ENCODE measurements around the gene SLC26A2.
"Not testable (repeated sequence)": the region's sequence is repeated elsewhere in the genome, so short reads cannot be mapped to it uniquely, and the experiment has no call there.

SLC26A2 gene

DNA sequence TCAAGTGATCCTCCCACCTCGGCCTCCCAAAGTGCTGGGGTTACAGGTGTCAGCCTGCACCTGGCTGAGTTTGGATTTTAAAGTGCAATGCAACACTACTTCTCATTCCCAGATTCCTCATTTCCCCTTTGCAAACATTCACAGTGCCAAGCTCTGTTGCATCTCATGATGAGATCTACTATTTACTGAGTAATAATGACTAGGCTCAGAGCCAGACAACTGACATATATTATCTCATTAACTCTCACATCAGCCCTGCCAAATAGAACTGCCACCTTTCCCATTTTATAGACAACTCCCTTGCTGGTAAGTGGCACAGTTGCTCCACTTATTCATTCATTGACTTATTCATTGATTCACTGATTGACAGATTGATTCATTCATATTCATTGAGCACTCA, 22.9 kb upstream of the SLC26A2 start:
- no peak for DNase-seq (ENCODE audit: low spot score)

DNA sequence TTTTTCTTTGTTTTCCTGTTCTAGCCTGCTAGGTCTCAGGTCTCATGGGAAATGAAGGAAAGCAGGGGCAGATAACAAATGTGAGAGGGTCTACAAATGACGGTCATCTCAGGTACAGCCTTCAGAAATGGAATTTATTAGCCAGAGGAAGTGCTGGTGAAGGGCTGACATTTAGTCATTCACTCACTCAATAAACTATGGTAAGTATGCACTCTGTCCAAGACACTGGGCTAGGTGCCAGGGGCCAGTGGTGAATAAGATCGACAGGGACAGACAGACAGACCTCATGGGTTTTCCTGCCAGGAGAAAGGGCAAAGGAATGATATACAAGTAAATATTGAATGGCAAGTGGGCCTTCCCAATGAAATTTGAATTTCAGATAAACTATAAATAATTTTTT, 22.3 kb upstream of the SLC26A2 start:
- DNase-seq (ENCODE audit: low spot score), result no peak

DNA sequence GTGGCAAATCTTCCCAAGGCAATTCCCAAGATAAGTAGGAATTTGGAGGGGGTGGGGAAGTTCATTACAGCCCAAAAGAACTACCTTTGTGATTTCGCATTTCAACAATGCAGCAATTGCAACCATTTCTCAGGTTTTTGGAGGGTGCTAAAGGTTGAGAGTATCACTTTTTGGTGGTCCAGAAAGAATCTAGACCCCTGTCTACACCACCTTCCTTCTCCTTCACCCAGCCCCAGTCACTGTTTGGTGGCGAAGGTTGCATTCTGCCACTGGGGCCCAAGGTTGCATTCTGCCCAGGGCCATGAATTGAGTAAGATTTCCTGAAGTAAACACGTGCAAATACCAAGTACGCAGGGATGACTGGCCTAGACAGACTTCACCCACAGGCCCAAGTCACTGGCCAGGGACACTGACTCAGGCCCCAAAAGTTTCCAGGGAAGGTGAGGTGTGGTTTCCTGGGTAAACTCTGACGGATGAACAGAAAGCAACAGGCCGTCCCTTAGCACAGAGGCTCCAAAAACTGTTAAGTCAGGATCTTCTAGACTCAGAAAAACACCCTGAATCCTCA, 21.7 kb upstream of the SLC26A2 start:
- no peak for DNase-seq (ENCODE audit: low spot score)

DNA sequence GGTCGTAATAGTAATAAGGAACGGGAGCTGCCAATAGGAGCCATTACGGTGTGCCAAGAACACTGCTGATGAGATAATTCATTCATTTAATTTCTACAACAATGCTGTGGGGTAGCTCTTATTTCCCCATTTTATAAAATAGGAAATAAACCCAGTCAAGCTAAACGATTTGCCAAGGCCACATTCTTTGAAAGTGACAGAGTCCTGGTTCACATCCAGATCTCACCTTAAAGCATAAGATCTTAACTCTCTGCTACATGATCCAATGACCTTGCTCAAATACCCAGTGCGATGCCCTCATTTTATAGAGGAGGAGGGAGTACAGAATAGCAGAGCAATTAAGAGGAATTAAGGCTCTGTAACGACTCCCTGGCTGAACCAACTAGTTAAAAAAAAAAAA, 21.0 kb upstream of the SLC26A2 start:
- DNase-seq (ENCODE audit: low spot score), result no peak

DNA sequence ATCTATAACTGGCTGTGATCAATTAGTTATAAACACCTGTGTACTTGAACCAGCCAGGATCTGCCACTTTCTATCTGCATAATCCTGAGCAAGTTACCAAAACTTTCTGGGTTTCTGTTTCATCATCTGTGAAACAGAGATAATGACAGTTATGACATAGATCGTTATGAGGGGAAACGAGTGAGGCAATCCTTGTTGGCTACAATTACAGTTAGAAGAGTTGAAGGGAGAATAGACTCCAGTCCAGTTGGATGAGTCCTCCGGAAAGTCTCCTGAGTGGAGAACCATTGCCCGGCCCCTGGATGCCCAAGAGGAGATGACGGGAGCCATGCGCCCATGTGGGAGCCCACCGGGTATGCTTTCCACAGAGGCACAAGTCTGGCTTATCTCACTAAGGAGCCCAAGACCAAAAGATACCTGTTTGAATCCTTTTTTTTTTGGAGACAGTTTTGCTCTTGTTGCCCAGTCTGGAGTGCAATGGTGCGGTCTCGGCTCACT, 20.4 kb upstream of the SLC26A2 start:
- no peak for DNase-seq (ENCODE audit: low spot score)

DNA sequence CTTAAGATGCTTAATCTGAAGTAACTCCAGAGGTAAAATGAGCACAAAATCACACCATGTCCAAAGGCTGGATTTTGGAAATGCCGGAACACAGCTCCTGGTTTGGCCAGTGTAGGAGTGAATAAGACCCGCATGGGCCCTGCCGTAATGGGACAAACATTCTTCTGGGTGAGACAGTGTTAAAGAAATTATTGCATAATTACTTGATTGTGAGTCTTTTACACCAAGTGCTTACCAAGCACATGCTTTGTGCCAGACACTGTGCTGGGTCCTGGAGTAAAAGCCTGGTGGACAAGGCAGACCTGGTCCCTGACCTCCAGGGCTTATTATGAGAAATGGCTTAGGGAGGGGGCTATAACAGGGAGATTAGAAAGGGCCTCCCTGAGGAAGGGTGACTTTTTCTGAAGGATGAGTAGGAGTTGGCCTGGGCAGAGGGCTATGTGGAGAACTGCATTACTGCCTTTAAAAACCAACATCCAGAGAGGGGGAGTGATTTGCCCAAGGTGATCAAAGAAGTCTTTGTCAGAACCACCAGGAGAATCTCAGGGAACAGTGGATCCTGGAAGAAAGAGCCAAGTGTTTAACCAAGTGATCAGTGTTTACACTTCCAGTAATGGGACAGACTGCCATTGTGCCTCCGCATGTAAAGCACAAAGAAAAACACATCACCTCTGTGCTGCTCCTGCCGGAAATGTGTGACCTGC, 19.5 kb upstream of the SLC26A2 start:
- DNase-seq (ENCODE audit: low spot score), result peak; percentile 40

DNA sequence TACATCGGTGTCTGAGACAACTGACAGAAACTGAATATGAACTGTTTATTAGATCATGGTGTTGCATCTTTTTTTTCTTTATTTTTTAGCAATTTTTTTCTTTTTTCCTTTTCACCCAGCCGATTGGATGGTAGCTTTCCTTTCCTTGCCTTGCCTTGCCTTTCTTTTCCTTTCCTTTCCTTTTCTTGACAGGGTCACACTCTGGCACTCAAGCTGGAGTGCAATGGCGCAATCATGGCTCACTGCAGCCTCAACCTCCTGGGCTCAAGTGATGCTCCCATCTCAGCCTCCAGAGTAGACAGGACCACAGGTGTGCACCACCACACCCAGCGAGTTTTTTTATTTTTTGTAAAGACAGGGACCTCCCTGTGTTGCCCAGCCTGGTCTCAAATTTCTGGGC, 18.8 kb upstream of the SLC26A2 start:
- no peak for DNase-seq (ENCODE audit: low spot score)

DNA sequence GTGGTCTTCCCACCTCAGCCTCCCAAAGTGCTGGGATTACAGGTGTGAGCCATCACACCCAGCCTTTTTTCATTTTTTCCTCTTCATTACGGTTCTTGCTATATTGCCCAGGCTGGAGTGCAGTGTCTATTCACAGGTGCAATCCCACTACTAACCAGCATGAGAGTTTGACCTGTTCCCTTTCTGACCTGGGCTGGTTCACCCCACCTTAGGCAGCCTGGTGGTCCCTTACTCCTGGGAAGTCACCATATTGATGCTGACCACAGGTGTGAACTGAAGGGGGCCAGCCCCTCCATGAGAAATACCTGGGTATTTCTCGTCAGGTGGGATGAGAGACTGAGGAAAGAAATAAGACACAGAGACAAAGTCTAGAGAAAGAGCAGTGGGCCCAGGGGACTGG, 18.4 kb upstream of the SLC26A2 start:
- DNase-seq (ENCODE audit: low spot score), result no peak

DNA sequence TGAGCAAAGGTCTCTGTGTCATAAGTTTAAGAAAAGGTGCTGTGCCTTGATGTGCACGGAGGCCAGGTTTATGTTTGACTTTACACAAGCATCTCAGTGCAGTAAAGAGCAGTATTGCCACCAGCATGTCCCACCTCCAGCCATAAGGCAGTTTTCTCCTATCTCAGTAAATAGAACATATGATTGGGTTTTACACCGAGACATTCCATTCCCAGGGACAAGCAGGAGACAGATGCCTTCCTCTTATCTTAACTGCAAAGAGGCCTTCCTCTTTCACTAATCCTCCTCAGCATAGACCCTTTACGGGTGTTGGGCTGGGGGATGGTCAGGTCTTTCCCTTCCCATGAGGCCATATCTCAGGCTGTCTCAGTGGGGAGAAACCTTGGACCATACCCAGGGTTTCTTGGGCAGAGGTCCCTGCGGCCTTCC, 17.8 kb upstream of the SLC26A2 start:
- DNase-seq (ENCODE audit: low spot score), result not testable (repeated sequence)

DNA sequence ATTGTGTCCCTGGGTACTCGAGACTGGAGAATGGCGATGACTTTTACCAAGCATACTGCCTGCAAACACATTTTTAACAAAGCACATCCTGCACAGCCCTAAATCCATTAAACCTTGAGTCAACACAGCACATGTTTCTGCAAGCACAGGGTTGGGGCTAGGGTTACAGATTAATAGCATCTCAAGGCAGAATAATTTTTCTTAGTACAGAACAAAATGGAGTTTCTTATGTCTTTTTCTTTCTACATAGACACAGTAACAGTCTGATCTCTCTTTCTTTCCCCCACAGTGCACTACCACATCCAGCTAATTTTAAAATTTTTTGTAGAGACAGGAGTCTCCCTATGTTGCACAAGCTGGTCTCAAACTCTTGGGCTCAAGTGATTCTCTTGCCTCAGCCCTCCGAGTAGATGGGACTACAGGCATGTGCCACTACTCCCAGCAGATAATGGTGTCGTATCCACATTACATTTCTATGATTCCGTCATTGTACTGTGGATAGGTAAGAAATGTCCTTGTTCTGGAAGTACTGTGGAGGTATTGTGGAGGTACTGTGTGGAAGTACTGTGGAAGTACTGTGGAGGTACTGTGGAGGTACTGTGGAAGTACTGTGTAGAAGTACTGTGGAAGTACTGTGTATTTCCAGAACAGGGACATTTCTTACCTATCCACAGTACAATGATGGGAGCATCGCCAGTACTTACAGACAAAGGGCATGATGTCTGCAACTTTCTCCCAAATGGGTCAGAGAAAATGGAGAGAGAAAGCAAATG, 17.2 kb upstream of the SLC26A2 start:
- DNase-seq (ENCODE audit: low spot score), result not testable (repeated sequence)

DNA sequence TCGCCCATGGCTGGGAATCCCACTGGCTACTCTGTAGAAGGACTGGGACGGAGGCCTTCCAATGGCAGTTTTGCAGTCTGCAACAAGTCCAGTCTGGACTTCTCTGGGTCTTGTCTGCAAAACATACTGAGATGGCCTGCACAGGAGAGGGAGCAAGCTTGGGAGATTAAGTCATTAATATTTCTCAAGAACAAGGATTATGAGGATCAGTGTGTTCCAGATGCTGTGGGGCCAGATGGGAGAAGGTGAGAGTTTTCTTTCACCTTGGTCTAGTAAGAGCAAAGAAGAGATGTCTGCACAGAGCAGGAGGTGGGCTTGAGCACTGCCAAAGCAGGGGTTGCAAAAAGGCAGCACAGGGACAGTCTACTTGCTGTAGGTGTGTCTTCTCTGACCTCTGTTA, 15.9 kb upstream of the SLC26A2 start, which contains the start of gene PDE6A:
Gene PDE6A, minus strand, starts transcription at position 128 of the 400 bp plus-strand sequence. Its CDS starts 120 bp downstream, at position 8.
- no peak for DNase-seq (ENCODE audit: low spot score)

DNA sequence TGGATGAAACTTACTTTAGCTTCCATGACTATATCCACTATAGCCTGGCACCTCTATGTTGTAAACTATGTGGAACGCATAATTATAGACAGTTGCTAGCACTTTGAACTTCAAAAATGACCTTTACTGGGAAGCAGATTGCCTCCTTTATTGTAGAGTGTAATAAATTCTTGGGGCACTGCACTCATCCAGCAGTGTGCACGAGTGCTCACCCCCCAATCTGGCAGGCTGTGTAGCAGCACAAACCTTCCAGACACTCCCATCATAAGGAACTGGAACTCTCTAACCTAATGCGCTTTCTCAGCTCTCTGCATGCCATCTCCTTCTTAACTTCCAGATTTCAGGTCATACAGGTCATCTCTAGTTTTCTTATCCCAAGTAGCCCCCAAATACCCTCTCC, 14.4 kb upstream of the SLC26A2 start:
- DNase-seq (ENCODE audit: low spot score), result no peak

DNA sequence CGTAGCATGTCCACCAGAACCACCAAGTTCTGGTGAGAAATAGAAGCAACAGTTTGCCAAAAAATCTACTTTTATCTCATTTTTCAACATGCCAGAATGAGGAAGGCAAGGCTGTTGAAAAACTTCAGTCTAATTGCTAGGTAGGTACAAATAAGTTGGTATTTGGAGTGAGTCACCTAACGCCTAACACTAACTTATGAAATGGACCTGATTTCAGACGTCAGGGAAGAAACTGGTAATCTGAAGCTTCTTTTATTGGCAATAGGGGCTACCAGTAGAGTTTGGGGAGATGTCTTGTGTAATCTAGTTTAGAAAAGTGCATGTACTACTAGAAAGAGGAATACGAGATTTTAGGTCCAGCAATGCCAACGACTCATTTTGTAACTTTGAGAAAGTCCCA, 11.6 kb upstream of the SLC26A2 start:
- no peak for DNase-seq (ENCODE audit: low spot score)

DNA sequence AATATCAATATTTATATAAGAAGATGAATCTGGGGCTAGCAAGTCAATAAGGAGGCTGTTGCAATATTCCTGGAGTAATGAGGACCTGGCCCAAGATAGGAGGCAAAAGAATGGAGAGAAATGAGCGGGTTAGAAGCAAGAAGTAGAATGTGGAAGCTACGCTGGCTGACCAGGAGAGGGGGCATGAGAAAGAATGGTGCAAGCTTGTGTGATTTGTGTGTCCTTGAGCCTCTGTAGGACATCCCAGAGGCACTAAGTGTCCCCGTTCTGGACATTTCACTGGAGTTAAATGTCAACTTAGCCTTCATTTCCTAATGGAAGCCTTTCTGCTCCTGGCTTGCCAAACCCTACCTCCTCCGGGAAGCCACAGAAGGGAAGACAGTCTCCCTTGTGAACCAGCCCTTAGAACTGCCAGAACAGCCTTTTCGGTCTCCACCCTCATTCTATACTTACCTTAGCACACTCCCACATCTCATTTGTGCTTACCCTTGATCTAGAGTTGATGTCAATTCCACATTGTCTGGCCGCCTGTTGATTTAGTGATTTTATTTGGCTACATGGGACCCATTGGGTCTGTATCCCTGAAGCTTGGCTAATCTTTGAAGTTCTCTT, 9.3 kb upstream of the SLC26A2 start:
- DNase-seq (ENCODE audit: low spot score), result no peak

DNA sequence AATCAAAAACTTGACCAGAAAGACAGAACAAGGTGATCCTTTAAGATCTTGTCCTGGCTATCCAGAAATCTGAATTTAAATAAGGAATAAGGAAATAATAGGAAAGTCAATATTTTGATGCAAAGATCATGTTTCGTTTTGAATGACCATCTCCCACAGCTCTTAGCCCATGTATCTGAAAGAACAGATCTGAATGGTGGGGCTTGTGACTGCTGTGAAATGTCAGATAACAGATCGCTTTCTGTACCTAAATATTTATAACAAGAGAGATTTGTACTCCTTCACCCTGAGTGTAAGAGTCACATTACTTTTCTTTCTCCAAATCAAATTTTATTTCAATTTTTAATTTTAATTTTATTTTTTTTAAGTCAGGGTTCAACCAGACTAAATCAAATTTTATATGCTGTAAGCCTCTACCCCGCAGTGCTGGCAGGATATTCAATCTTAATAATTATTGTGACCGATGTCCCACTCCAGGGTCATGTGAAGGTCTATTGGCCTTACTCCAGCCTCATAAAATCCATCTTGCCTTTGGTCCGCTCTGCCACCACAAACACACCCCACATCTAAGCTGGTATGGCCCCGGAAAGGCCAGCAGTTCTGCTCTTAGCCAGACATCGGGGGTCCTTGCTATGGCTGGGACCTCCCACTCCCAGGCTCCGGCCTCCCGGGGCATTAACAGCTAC, 7.0 kb upstream of the SLC26A2 start:
- no peak for DNase-seq (ENCODE audit: low spot score)

DNA sequence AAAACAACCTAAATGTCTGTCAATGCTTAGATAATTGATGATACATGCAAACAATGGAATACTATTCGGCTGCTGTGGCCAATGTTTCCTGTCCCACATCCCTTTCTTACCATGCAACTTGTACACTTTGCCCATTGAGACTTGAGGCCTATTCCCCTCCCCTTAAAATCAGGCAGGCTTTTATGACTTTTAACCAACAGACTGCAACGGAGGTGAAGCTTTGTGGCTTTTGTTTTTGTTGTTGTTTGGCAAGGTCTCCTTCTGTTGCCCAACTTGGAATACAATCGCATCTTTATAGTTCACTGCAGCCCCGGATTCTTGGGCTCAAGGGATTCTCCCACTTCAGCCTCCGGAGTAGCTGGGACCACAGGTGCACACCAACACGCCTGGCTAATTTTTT, 5.8 kb upstream of the SLC26A2 start:
- no peak for DNase-seq (ENCODE audit: low spot score)

DNA sequence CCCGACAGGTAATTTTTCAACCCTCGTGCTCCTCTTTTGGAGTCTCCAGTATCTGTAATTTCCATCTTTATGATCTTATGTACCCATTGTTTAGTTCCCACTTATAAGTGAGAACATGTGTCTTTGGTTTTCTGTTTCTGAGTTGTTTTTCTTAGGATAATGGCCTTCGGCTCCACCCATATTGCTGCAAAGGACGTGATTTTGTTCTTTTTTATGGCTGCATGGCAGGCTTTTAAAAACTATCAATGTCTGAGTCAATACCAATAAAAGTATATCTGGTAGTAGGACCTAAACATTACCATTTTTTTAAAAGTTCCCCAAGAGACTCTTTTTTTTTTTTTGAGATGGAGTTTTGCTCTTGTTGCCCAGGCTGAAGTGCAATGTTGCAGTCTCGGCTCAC, 3.9 kb upstream of the SLC26A2 start:
- no peak for DNase-seq (ENCODE audit: low spot score)

DNA sequence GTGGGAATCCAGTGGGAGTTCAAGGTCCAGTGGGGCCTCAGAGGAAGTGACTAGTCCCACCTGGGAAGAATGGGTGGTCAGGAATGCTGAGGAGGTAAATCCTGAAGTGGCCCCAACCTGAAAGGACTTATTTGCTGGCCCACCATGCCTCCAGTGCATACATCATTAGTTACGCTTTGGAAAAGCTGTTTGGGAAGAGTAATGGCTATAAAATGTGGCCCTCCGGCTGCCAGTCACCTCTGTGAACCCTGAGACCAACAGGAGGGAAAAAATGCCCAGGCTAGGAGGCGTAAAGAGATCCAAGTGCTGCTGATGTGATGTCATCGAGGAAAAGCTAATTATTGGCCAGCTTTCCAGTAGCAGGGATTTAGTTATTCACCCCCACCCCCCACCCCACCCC, 2.7 kb upstream of the SLC26A2 start:
- DNase-seq (ENCODE audit: low spot score), result no peak

DNA sequence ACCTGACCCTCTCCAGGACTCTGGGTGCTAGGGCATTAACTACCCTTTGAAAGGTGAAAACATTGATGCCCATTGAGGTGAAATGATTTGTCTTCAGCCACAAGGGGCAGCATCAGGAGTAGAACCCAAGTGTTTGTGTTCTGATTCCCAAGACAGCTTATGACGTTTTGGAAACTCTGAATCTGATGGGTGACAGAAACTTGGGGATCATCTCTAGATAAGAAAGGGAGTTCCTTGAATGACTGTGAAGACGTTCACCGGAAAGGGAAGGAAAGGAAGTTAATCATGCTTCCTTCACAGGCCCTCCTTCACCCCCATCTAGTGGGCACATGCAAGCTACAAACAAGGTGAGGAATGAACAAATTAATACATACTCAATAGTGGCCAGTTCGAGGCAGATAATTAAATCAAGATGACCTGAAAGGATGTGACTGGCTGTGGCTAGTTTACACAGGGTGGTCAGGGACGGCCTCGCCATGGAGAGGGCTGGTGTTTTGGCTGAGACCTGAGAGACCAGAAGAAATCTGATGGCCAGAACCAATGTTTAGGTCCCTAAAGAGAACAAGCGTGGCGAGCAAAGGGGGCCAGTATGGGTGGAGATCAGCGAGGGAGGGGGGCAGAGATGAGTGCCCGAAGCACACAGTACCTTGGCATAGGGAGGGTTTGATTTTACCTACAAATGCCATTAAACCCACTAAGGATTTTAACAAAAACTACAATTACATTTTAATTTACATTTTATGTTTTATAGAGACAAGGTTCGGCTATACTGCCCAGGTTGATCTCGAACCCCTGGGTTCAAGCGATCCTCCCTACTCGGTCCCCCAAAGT, 937 bp upstream of the SLC26A2 start:
- DNase-seq (ENCODE audit: low spot score), result peak; percentile 72

DNA sequence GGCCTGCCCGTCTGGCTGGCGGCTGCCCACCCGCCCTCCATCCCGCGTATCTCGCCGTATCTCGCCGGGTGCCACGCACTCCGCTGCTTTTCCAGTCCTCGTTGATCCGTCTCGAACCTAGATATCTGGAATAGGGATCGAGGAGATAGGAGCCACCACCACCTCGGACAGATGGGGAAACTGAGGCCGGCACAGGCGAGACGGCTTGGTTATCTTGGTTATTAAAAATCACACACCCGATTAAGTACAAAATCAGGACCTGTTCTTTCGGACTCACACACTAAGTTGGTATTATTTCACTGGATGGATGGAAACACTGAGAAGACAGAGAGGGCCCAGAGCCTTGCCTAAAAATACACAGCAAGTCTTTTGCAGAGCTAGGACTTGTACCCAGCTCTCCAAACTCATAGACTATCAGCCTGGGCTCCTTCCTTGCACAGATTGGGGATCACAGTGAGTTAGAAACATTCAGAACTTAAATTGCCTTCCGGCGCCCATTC, 678 bp downstream of the SLC26A2 start:
- peak; percentile 13 for DNase-seq (ENCODE audit: low spot score)

DNA sequence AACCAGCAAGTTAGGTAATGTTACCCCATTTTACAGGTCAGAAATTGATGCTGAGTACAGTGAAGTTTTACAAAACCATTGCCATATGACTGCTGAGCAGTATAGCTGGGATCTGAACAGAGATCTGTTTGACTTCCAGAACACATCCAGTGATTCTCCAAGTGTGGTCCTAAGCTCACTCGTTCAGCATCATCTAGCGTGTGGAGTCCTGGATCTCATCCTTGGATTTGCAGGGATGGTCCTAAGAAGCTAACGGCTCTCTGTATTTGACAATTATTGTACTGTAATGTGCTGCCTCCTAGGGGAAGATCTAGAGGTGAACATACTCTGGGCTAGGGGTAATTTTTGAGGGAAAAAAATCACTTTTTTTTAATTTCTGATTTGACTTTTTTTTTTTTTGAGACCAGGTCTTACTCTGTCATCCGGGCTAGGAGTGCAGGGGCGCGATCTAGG, 1.4 kb downstream of the SLC26A2 start:
- DNase-seq (ENCODE audit: low spot score), result peak; percentile 58

Measured in pons (tissue), 1 donor.